Measurements from ENCODE around the gene TNRC6A.

TNRC6A gene

GRCh38 chr16:24801761-24802302 lies 72.4 kb downstream of the TNRC6A start:
- peaks cover 97% of the 10 kb centered on the region for H3K36me3 ChIP-seq (ENCODE audit: insufficient read depth, low read length)
- no peak for TF ChIP-seq EZH2phosphoT487 (IDR thresholded peaks at IDR 0.05; ENCODE audit: borderline replicate concordance)
- TF ChIP-seq CTCF (conservative IDR thresholded peaks at IDR 0.05; ENCODE audit: low read length): no peak
- H3K9ac ChIP-seq (ENCODE audit: low read depth, low read length, poor library complexity, severe bottlenecking): no peak overlapping the region
- H3K4me1 ChIP-seq (ENCODE audit: insufficient read depth, low read length, poor library complexity, severe bottlenecking): no peaks in the 10 kb centered on the region
- H3K79me2 ChIP-seq (ENCODE audit: insufficient read depth, low read length): no peaks in the 10 kb centered on the region
- no peaks in the 10 kb centered on the region for H3F3A ChIP-seq (ENCODE audit: low read depth)
- no peaks in the 10 kb centered on the region for H3K27me3 ChIP-seq (ENCODE audit: insufficient read depth, low read length, poor library complexity, severe bottlenecking)
- no peak overlapping the region for H3K4me3 ChIP-seq (ENCODE audit: low read length, poor library complexity, severe bottlenecking)
- no peak overlapping the region for H3K4me2 ChIP-seq (ENCODE audit: low read depth, low read length, poor library complexity, severe bottlenecking)
- no peaks in the 10 kb centered on the region for H3K9me2 ChIP-seq (replicated peaks; ENCODE audit: low read depth, low read length)
- H4K20me1 ChIP-seq (ENCODE audit: insufficient read depth, low read length, poor library complexity, severe bottlenecking): no peaks in the 10 kb centered on the region
- no peak overlapping the region for H2AFZ ChIP-seq (ENCODE audit: low read length)
- H3K9me3 ChIP-seq (ENCODE audit: insufficient read depth, low read depth, low read length): no peaks in the 10 kb centered on the region

- H4K20me1 ChIP-seq (ENCODE audit: insufficient read depth, low read length, poor library complexity, severe bottlenecking): no peaks in the 10 kb centered on the region
- H3K4me3 ChIP-seq (ENCODE audit: low read length, poor library complexity, severe bottlenecking): no peak overlapping the region
- no peaks in the 10 kb centered on the region for H3K27me3 ChIP-seq (ENCODE audit: insufficient read depth, low read length, poor library complexity, severe bottlenecking)
- no peaks in the 10 kb centered on the region for H3K9me2 ChIP-seq (replicated peaks; ENCODE audit: low read depth, low read length)
- H3K79me2 ChIP-seq (ENCODE audit: insufficient read depth, low read length): no peaks in the 10 kb centered on the region
- no peak overlapping the region for H3K4me2 ChIP-seq (ENCODE audit: low read depth, low read length, poor library complexity, severe bottlenecking)
- TF ChIP-seq EZH2phosphoT487 (IDR thresholded peaks at IDR 0.05; ENCODE audit: borderline replicate concordance) (no peak), CTCF (conservative IDR thresholded peaks at IDR 0.05; ENCODE audit: low read length) (no peak)
- H3K36me3 ChIP-seq (ENCODE audit: insufficient read depth, low read length): peaks cover 97% of the 10 kb centered on the region
- no peaks in the 10 kb centered on the region for H3F3A ChIP-seq (ENCODE audit: low read depth)
- no peaks in the 10 kb centered on the region for H3K9me3 ChIP-seq (ENCODE audit: insufficient read depth, low read depth, low read length)
- no peak overlapping the region for H3K9ac ChIP-seq (ENCODE audit: low read depth, low read length, poor library complexity, severe bottlenecking)
- H3K4me1 ChIP-seq (ENCODE audit: insufficient read depth, low read length, poor library complexity, severe bottlenecking): no peaks in the 10 kb centered on the region
- H2AFZ ChIP-seq (ENCODE audit: low read length): no peak overlapping the region
Observed at GRCh38 chr16:24805484-24805883, 76.0 kb downstream of the TNRC6A start.

- no peak overlapping the region for H3K9ac ChIP-seq (ENCODE audit: low read depth, low read length, poor library complexity, severe bottlenecking)
- H3K36me3 ChIP-seq (ENCODE audit: insufficient read depth, low read length): peaks cover 94% of the 10 kb centered on the region
- H3K4me3 ChIP-seq (ENCODE audit: low read length, poor library complexity, severe bottlenecking): no peak overlapping the region
- H3K79me2 ChIP-seq (ENCODE audit: insufficient read depth, low read length): no peaks in the 10 kb centered on the region
- no peak overlapping the region for H2AFZ ChIP-seq (ENCODE audit: low read length)
- no peaks in the 10 kb centered on the region for H3F3A ChIP-seq (ENCODE audit: low read depth)
- no peaks in the 10 kb centered on the region for H3K4me1 ChIP-seq (ENCODE audit: insufficient read depth, low read length, poor library complexity, severe bottlenecking)
- H3K27me3 ChIP-seq (ENCODE audit: insufficient read depth, low read length, poor library complexity, severe bottlenecking): no peaks in the 10 kb centered on the region
- H3K9me3 ChIP-seq (ENCODE audit: insufficient read depth, low read depth, low read length): no peaks in the 10 kb centered on the region
- H3K9me2 ChIP-seq (replicated peaks; ENCODE audit: low read depth, low read length): no peaks in the 10 kb centered on the region
- no peak overlapping the region for H3K4me2 ChIP-seq (ENCODE audit: low read depth, low read length, poor library complexity, severe bottlenecking)
- TF ChIP-seq EZH2phosphoT487 (IDR thresholded peaks at IDR 0.05; ENCODE audit: borderline replicate concordance): no peak
- TF ChIP-seq CTCF (conservative IDR thresholded peaks at IDR 0.05; ENCODE audit: low read length): no peak
- H4K20me1 ChIP-seq (ENCODE audit: insufficient read depth, low read length, poor library complexity, severe bottlenecking): no peaks in the 10 kb centered on the region
Observed at GRCh38 chr16:24807301-24807700, 77.8 kb downstream of the TNRC6A start.
